ENCODE data around the gene CDHR1.

The CDHR1 gene

GRCh38 chr10:84230359-84230758 lies 36.0 kb downstream of the CDHR1 start:
- no peaks in the 10 kb centered on the region for H3K36me3 ChIP-seq (ENCODE audit: low read length)
- no peaks in the 10 kb centered on the region for H3K9me2 ChIP-seq (replicated peaks; ENCODE audit: insufficient read depth, low read length)
- no peaks in the 10 kb centered on the region for H3K79me2 ChIP-seq (ENCODE audit: insufficient read depth, low read length)
- H3K27ac ChIP-seq (ENCODE audit: low read depth, low read length) = no peak overlapping the region
- H3K27me3 ChIP-seq (ENCODE audit: low read length) = no peaks in the 10 kb centered on the region
- no peaks in the 10 kb centered on the region for H4K20me1 ChIP-seq (ENCODE audit: low read depth, low read length)
- H3K9ac ChIP-seq (ENCODE audit: low read length) = no peak overlapping the region
- H3K9me3 ChIP-seq (ENCODE audit: insufficient read depth, low read length) = no peaks in the 10 kb centered on the region
- H3F3A ChIP-seq (ENCODE audit: insufficient read depth) = no peaks in the 10 kb centered on the region
- H3K4me2 ChIP-seq (ENCODE audit: low read depth, low read length, poor library complexity, severe bottlenecking) = no peak overlapping the region
- no peak overlapping the region for H2AFZ ChIP-seq (ENCODE audit: low read depth, low read length, severe bottlenecking)
- no peak overlapping the region for H3K4me3 ChIP-seq (ENCODE audit: insufficient read depth, low read length, poor library complexity, severe bottlenecking)
- TF ChIP-seq CTCF (IDR thresholded peaks at IDR 0.05; ENCODE audit: insufficient read depth, low read length, poor library complexity, severe bottlenecking) = no peak
- TF ChIP-seq EZH2phosphoT487 (conservative IDR thresholded peaks at IDR 0.05; ENCODE audit: low read length) = no peak

- no peaks in the 10 kb centered on the region for H3F3A ChIP-seq (ENCODE audit: insufficient read depth)
- H3K36me3 ChIP-seq (ENCODE audit: low read length) = no peaks in the 10 kb centered on the region
- no peak overlapping the region for H3K4me2 ChIP-seq (ENCODE audit: low read depth, low read length, poor library complexity, severe bottlenecking)
- no peaks in the 10 kb centered on the region for H3K9me2 ChIP-seq (replicated peaks; ENCODE audit: insufficient read depth, low read length)
- H3K27ac ChIP-seq (ENCODE audit: low read depth, low read length) = no peak overlapping the region
- no peak overlapping the region for H3K4me3 ChIP-seq (ENCODE audit: insufficient read depth, low read length, poor library complexity, severe bottlenecking)
- H3K9me3 ChIP-seq (ENCODE audit: insufficient read depth, low read length) = no peaks in the 10 kb centered on the region
- no peaks in the 10 kb centered on the region for H3K79me2 ChIP-seq (ENCODE audit: insufficient read depth, low read length)
- H4K20me1 ChIP-seq (ENCODE audit: low read depth, low read length) = no peaks in the 10 kb centered on the region
- H3K9ac ChIP-seq (ENCODE audit: low read length) = no peak overlapping the region
- TF ChIP-seq EZH2phosphoT487 (conservative IDR thresholded peaks at IDR 0.05; ENCODE audit: low read length) (no peak), CTCF (IDR thresholded peaks at IDR 0.05; ENCODE audit: insufficient read depth, low read length, poor library complexity, severe bottlenecking) (no peak)
- H3K27me3 ChIP-seq (ENCODE audit: low read length) = no peaks in the 10 kb centered on the region
- H2AFZ ChIP-seq (ENCODE audit: low read depth, low read length, severe bottlenecking) = no peak overlapping the region
Measured at GRCh38 chr10:84232376-84232775, 38.0 kb downstream of the CDHR1 start.

- Histone ChIP-seq H3K9me3 (ENCODE audit: insufficient read depth, low read length) (no peaks in the 10 kb centered on the region), H3K4me3 (ENCODE audit: insufficient read depth, low read length, poor library complexity, severe bottlenecking) (no peak overlapping the region), H3K27ac (ENCODE audit: low read depth, low read length) (no peak overlapping the region), H3F3A (ENCODE audit: insufficient read depth) (no peaks in the 10 kb centered on the region), H3K9ac (ENCODE audit: low read length) (no peak overlapping the region), H3K36me3 (ENCODE audit: low read length) (no peaks in the 10 kb centered on the region), H4K20me1 (ENCODE audit: low read depth, low read length) (no peaks in the 10 kb centered on the region), H3K4me2 (ENCODE audit: low read depth, low read length, poor library complexity, severe bottlenecking) (no peak overlapping the region), H3K27me3 (ENCODE audit: low read length) (no peaks in the 10 kb centered on the region), H2AFZ (ENCODE audit: low read depth, low read length, severe bottlenecking) (no peak overlapping the region), H3K79me2 (ENCODE audit: insufficient read depth, low read length) (no peaks in the 10 kb centered on the region), H3K9me2 (replicated peaks; ENCODE audit: insufficient read depth, low read length) (no peaks in the 10 kb centered on the region)
- no peak for TF ChIP-seq CTCF (IDR thresholded peaks at IDR 0.05; ENCODE audit: insufficient read depth, low read length, poor library complexity, severe bottlenecking)
- no peak for TF ChIP-seq EZH2phosphoT487 (conservative IDR thresholded peaks at IDR 0.05; ENCODE audit: low read length)
Measured at GRCh38 chr10:84233940-84234339, 39.6 kb downstream of the CDHR1 start.

Measured in SU-DHL-6 (cell line).